Astrocyte of the spinal cord (primary cell): ENCODE results near the gene RPA1.
"Not testable (repeated sequence)": the region's sequence is repeated elsewhere in the genome, so short reads cannot be mapped to it uniquely, and the experiment has no call there.

ENCODE experiments used
- DNase-seq: peaks from one replicate; pipeline ENCODE4 v3.0.0; 2011; ENCODE audit warnings: low read depth, low spot score
- H3K4me3 ChIP-seq: 2 replicates; pipeline ENCODE4 v1.5.1; 2011; ENCODE audit warnings: low read depth, mild to moderate bottlenecking, low read length, moderate library complexity
- in situ Hi-C: cut with HindIII; loops from 2 replicates; pipeline ENCODE4 v1.10.0; 2017; ENCODE audit warnings: low sequenced_read_pairs
- TF ChIP-seq, protein P1 (sequence below): IDR thresholded peaks from 2 replicates; pipeline ENCODE4 v1.5.1; 2012; ENCODE audit warnings: low read depth, mild to moderate bottlenecking, low read length, inconsistent platforms

RPA1 gene

DNA sequence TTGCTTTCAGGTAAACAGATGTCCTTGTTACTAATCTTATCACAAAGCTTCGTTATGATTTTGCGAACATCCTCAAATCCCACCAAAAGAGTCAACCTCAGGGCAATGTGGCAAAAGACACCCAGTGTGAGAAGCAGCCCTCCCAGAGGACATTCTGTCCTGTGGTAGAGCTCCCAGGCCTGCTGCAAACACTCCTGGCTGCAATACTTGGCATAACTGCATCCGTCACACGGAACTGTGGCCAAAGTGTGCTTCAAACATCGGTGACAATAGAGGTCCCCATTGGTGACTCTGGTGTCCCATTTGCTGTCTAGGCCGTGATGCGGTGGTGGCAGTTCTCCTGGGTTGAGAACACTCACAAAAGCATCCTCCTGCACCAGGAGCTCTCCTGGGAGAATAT, 29.6 kb upstream of the RPA1 start:
- no peak for DNase-seq
- in situ Hi-C loops: no loop called here
- TF ChIP-seq, protein P1, sequence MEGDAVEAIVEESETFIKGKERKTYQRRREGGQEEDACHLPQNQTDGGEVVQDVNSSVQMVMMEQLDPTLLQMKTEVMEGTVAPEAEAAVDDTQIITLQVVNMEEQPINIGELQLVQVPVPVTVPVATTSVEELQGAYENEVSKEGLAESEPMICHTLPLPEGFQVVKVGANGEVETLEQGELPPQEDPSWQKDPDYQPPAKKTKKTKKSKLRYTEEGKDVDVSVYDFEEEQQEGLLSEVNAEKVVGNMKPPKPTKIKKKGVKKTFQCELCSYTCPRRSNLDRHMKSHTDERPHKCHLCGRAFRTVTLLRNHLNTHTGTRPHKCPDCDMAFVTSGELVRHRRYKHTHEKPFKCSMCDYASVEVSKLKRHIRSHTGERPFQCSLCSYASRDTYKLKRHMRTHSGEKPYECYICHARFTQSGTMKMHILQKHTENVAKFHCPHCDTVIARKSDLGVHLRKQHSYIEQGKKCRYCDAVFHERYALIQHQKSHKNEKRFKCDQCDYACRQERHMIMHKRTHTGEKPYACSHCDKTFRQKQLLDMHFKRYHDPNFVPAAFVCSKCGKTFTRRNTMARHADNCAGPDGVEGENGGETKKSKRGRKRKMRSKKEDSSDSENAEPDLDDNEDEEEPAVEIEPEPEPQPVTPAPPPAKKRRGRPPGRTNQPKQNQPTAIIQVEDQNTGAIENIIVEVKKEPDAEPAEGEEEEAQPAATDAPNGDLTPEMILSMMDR: no peak
- H3K4me3 ChIP-seq: no peak overlapping the region

DNA sequence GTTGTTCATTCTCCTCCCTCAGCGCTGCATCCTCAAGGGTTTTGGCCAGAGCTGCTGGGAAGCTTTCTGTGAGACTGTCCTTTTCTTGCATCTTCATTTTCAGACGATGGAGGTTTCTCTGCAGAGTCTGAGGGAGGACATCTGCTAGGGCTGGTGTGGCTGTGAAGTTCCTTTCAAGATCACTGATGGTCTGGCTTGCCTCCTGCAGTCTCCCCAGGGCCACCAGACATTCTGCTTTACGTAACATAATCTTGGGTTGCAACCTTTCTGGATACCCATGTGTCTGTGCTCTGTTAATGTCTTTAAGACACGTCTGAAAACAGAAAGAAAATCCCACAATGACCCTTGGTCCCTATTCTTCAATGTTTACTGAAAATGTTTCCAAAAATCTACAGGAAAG, 29.1 kb upstream of the RPA1 start:
- DNase-seq: no peak
- TF ChIP-seq, protein P1: no peak
- H3K4me3 ChIP-seq: no peak overlapping the region
- in situ Hi-C loops: no loop called here

DNA sequence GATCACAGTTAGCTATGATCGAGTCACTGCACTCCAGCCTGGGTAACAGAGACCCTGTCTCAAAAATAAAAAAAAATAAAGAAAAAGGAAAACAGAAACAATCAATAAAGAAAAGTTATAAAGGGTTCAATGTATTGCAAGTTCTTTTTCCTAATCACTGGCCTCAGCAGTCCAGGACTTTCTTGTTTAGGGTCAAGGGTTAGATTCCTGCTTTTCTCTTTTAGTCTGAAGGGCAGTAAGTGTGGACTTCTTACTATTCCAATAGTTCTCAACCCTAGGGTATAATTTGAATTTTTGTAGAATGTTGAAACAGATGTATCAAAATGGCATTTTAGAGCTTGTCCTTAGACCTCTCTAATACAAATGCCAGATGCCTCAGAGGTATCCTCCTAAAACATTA, 27.4 kb upstream of the RPA1 start:
- in situ Hi-C loops: no loop called here
- TF ChIP-seq, protein P1: no peak
- no peak overlapping the region for H3K4me3 ChIP-seq
- no peak for DNase-seq

DNA sequence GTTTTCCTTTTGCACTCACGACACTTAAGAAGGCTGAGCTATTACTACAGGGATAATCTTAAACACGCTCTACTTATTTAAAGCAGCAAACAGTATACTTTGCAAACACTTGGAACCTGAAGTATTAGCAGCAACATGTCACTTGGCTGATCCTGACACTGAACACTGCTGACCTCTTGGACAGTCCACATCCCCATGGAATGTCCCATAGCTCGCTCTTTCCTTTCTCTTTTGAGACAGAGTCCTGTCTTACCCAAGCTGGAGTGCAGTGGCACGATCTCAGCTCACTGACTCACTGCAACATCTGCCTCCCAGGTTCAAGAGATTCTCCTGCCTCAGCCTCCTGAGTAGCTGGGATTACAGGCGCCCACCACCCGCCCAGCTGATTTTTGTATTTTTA, 26.5 kb upstream of the RPA1 start:
- TF ChIP-seq, protein P1: no peak
- DNase-seq: no peak
- no peak overlapping the region for H3K4me3 ChIP-seq
- in situ Hi-C loops: no loop called here

DNA sequence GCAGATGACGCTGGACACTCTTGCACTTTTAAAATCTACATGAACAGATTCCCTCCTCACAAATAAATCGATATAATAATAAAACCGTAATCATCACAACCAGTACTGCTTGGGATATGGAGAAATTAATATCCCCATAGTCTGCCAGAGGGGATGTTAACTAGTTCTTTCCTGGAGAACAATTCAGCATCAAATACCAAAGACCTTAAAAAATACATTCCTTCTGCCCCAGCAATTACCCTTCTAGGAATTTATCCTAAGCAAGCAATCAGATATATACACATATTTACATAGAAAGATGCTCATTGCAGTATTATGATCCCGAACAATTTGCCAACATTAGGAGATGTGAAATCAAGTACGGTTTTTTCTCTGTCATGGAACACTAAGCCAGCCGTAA, 21.9 kb upstream of the RPA1 start:
- DNase-seq: no peak
- H3K4me3 ChIP-seq: no peak overlapping the region
- in situ Hi-C loops: no loop called here
- TF ChIP-seq, protein P1: no peak

DNA sequence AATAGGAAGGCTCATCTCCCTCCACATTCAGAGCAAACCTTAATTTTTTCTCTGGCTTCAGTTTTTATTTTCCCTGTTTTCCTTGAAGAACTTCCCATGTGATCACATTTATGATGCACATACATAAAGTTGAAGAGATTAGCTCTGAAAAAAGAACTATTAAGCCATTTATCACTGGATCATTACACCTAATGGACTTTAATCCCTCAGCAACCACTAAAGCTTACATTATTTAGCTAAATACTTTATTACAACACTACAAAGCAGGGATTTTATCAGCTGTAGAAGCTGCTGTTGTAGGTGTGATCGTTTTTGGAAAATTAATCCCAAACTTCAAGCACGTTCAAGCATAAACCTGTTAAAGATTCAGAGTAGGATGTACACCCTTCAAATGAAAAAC, 21.2 kb upstream of the RPA1 start:
- H3K4me3 ChIP-seq: no peak overlapping the region
- in situ Hi-C loops: no loop called here
- TF ChIP-seq, protein P1: no peak
- no peak for DNase-seq

DNA sequence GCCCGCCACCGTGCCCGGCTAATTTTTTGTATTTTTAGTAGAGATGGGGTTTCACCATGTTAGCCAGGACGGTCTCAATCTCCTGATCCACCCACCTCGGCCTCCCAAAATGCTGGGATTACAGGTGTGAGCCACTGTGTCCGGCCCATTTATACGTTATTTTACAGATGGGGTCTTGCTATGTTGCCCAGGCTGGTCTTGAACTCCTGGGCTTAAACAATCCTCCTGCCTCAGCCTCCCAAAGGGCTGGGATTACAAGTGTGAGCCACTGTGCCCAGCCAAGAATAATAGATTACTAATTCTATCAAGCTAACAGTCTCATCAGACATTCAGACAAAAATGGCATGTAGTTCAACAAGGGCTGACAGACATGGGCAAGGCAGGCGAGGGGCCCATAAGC, 20.0 kb upstream of the RPA1 start:
- DNase-seq, in situ Hi-C loops, H3K4me3 ChIP-seq: not testable (repeated sequence)
